K562 (cell line): ENCODE results near the gene NR1I3. TPM values are rescaled to one million over a fixed set of nuclear protein-coding genes. Genes with fewer than 3 reads are reported as not detected.

Experiments
- ATAC-seq: fragments of 200-7000 bp; cut with Tn5 transposase; 3 replicates; pipeline ENCODE4 v1.9.1; 2020; ENCODE audit warnings: moderate library complexity
- BruUV-seq: library from RNA; stranded (reverse); fragments of 400-500 nt; replicated peaks from 2 replicates; lab custom pipeline; 2021; lab: Mats Ljungman, UMichigan
- CTCF ChIA-PET: fragments of 300-600 bp; formaldehyde crosslinking; extraction: SDS; loops from one replicate; lab custom pipeline; 2021; ENCODE audit warnings: low intra/inter-chr PET ratio; lab: Yijun Ruan, JAX
- POLR2A ChIA-PET: fragments of 300-600, 350-650 bp; sonication (Branson Sonifier 250); formaldehyde crosslinking; extraction: SDS; loops from one replicate; lab custom pipeline; 2021; ENCODE audit warnings: antibody characterized with exemption, inconsistent platforms; lab: Yijun Ruan, JAX
- DNase-seq, 4 experiments: peaks; one replicate each; pipeline versions ENCODE4 v3.0.0 to v3.0.0-alpha.2; 2011 to 2018; ENCODE audit warnings: low spot score in 3 of 4, mixed read lengths in 3 of 4; ENCODE audit errors: extremely low read depth in 1 of 4
- FAIRE-seq: peaks from 2 replicates; lab custom pipeline; 2011; peaks lifted over from hg19 to GRCh38; lab: Jason Lieb, UNC
- H2AFZ ChIP-seq: 2 replicates; pipeline ENCODE4 v1.6.0; 2011; ENCODE audit warnings: low read depth, low read length, control low read depth, inconsistent platforms
- H3K27ac ChIP-seq: fragments of 200-600 bp; 3 replicates; pipeline ENCODE4 v1.8.0; 2011; ENCODE audit warnings: low read depth, mild to moderate bottlenecking, control low read depth, inconsistent platforms, low read length, moderate library complexity, mixed read lengths; ENCODE audit errors: extremely low read depth
- H3K27me3 ChIP-seq, 2 experiments: fragments of 300-600 bp in 1 of 2; 2 replicates in 1 of 2; 3 replicates in 1 of 2; pipeline versions ENCODE4 v1.6.0 to v1.8.0; 2011; ENCODE audit warnings: inconsistent platforms in 2 of 2, low read length in 2 of 2, mild to moderate bottlenecking in 1 of 2, mixed read lengths in 1 of 2, moderate library complexity in 1 of 2; ENCODE audit not compliant: control insufficient read depth in 2 of 2, insufficient read depth in 2 of 2
- H3K36me3 ChIP-seq: fragments of 300-600 bp; 3 replicates; pipeline ENCODE4 v1.8.0; 2011; ENCODE audit warnings: mild to moderate bottlenecking, low read length, inconsistent platforms; ENCODE audit not compliant: control insufficient read depth, insufficient read depth
- H3K4me1 ChIP-seq, 2 experiments: fragments of 200-600 bp in 1 of 2; replicated peaks in 1 of 2; 2 replicates in 1 of 2; 3 replicates in 1 of 2; pipeline versions ENCODE4 v1.5.1 to v1.8.0; 2011; ENCODE audit warnings: inconsistent platforms in 2 of 2, low read length in 2 of 2, mild to moderate bottlenecking in 1 of 2, mixed read lengths in 1 of 2, moderate library complexity in 1 of 2; ENCODE audit not compliant: control insufficient read depth in 2 of 2, insufficient read depth in 2 of 2
- H3K4me2 ChIP-seq: 2 replicates; pipeline ENCODE4 v1.6.1; 2011; ENCODE audit warnings: low read length, control low read depth, inconsistent platforms, mixed read lengths; ENCODE audit not compliant: insufficient read depth
- H3K4me3 ChIP-seq: fragments of 200-600 bp; sonication (generic), shearing (Covaris generic); 2 replicates; pipeline ENCODE4 v1.5.1; 2016; ENCODE audit warnings: control low read depth, inconsistent platforms
- H3K79me2 ChIP-seq: fragments of 200-600 bp; 3 replicates; pipeline ENCODE4 v1.8.0; 2011; ENCODE audit warnings: low read length, inconsistent platforms; ENCODE audit not compliant: control insufficient read depth, insufficient read depth
- H3K9ac ChIP-seq, 2 experiments: 2 replicates each; pipeline versions ENCODE4 v1.6.0 to v1.6.1; 2011; ENCODE audit warnings: low read depth in 2 of 2, low read length in 2 of 2, control low read depth in 1 of 2, inconsistent platforms in 1 of 2, mild to moderate bottlenecking in 1 of 2, mixed read lengths in 1 of 2; ENCODE audit not compliant: insufficient read depth in 1 of 2
- H3K9me1 ChIP-seq: one replicate; pipeline ENCODE4 v1.6.0; 2011; ENCODE audit warnings: inconsistent platforms, mild to moderate bottlenecking, low read length, moderate library complexity; ENCODE audit not compliant: control insufficient read depth, insufficient read depth
- H3K9me3 ChIP-seq: replicated peaks from 2 replicates; pipeline ENCODE4 v1.5.1; 2011; ENCODE audit warnings: low read depth, low read length, inconsistent platforms; ENCODE audit not compliant: control insufficient read depth, insufficient read depth
- H4K20me1 ChIP-seq: replicated peaks from 2 replicates; pipeline ENCODE4 v1.6.1; 2011; ENCODE audit warnings: low read length, inconsistent platforms, mixed read lengths; ENCODE audit not compliant: control insufficient read depth, insufficient read depth
- BHLHE40 ChIP-seq: IDR thresholded peaks from 2 replicates; pipeline ENCODE4 v1.6.1; 2011; ENCODE audit warnings: low read length, improper control_type of control experiment
- BRF1 ChIP-seq: IDR thresholded peaks from 3 replicates; pipeline ENCODE4 v1.6.1; 2011; ENCODE audit warnings: borderline replicate concordance, mild to moderate bottlenecking; ENCODE audit not compliant: insufficient read length; ENCODE audit errors: extremely low read depth
- CTBP1 ChIP-seq: fragments of 450-650 bp; IDR thresholded peaks from 2 replicates; pipeline ENCODE4 v1.6.1; 2016; ENCODE audit warnings: borderline replicate concordance
- FOXJ3 ChIP-seq: sonication (generic); formaldehyde crosslinking; IDR thresholded peaks from 2 replicates; pipeline ENCODE4 v1.4.0; 2020; ENCODE audit warnings: mild to moderate bottlenecking, missing genetic modification reagents
- GATAD2B ChIP-seq: fragments of 450-650 bp; IDR thresholded peaks from 2 replicates; pipeline ENCODE4 v1.6.1; 2017; ENCODE audit warnings: mild to moderate bottlenecking, borderline replicate concordance
- NR3C1 ChIP-seq: sonication (generic); formaldehyde crosslinking; IDR thresholded peaks from 2 replicates; pipeline ENCODE4 v1.8.1; 2022; ENCODE audit warnings: missing genetic modification reagents
- POLR2A ChIP-seq: fragments of 450-650 bp; conservative IDR thresholded peaks from 2 replicates; pipeline ENCODE4 v1.6.1; 2016
- RB1 ChIP-seq: fragments of 450-650 bp; IDR thresholded peaks from 2 replicates; pipeline ENCODE4 v1.6.1; 2017; ENCODE audit warnings: low read depth, mild to moderate bottlenecking
- ZC3H11A ChIP-seq: IDR thresholded peaks from 2 replicates; pipeline ENCODE4 v1.6.1; 2012; ENCODE audit warnings: low read depth, low read length, improper control_type of control experiment
- ZC3H8 ChIP-seq: fragments of 450-650 bp; IDR thresholded peaks from 2 replicates; pipeline ENCODE4 v1.6.1; 2017
- ZNF124 ChIP-seq: sonication (generic); formaldehyde crosslinking; IDR thresholded peaks from 2 replicates; pipeline ENCODE4 v1.8.1; 2022; ENCODE audit warnings: missing genetic modification reagents
- ZNF347 ChIP-seq: fragments of 450-650 bp; formaldehyde crosslinking; IDR thresholded peaks from 2 replicates; pipeline ENCODE4 v1.4.0; 2020; ENCODE audit warnings: low read depth, mild to moderate bottlenecking, moderate library complexity
- ZNF551 ChIP-seq: fragments of 250-450 bp; sonication (Bioruptor Pico); IDR thresholded peaks from 2 replicates; pipeline ENCODE4 v1.5.0; 2021; ENCODE audit warnings: mild to moderate bottlenecking, moderate library complexity
- WGBS: fragments of 100-300 bp; shearing (Covaris generic); methylation state at CpG from one replicate; pipeline ENCODE4 v1.1.6; 2016; ENCODE audit warnings: low coverage, mixed read lengths; ENCODE audit not compliant: insufficient coverage; ENCODE audit errors: missing lambda C conversion rate; 5-methylcytosine and 5-hydroxymethylcytosine counted together
- in situ Hi-C: fragments of 300-500 bp; cut with MboI; formaldehyde crosslinking; loops from 4 replicates; pipeline ENCODE4 v1.15.0; 2018; ENCODE audit warnings: inconsistent platforms, mixed read lengths
- intact Hi-C: fragments of 100-400 bp; cut with micrococcal nuclease; formaldehyde crosslinking; loops from 2 replicates; pipeline ENCODE4 v1.14.2; 2022
- polyA plus RNA-seq, 8 experiments: library from polyadenylated mRNA; depleted of rRNA in 4 of 8; stranded (reverse) in 5 of 8; unstranded in 3 of 8; fragments of >200 nt; fragmentation: Nextera tagmentation in 2 of 8; fragmentation: Illumina TruSeq in 1 of 8; extraction: Ambion mirVana in 2 of 8; extraction: Trizol in 1 of 8; gene quantifications; 2 replicates each; pipeline versions ENCODE4 v1.2.1 to v1.2.3, GENCODE V29; 2011 to 2014; ENCODE audit warnings: inconsistent platforms in 1 of 8, missing spikeins in 1 of 8
- total RNA-seq, 7 experiments: library from RNA; depleted of rRNA in 6 of 7; stranded (reverse); fragments of >200 nt in 6 of 7; fragmentation: Illumina TruSeq in 2 of 7; extraction: Trizol in 2 of 7; gene quantifications; 2 replicates each; pipeline versions ENCODE4 v1.2.1 to v1.2.3, GENCODE V29; 2011 to 2021; ENCODE audit warnings: low replicate concordance in 1 of 7
- TF ChIP-seq, protein P1 (sequence below): fragments of 250-450 bp; sonication (Bioruptor Pico); IDR thresholded peaks from 2 replicates; pipeline ENCODE4 v1.5.0; 2022; ENCODE audit warnings: mild to moderate bottlenecking
- TF ChIP-seq, protein P2 (sequence below): fragments of 450-650 bp; formaldehyde crosslinking; IDR thresholded peaks from 2 replicates; pipeline ENCODE4 v1.4.0; 2022; ENCODE audit warnings: missing genetic modification characterization

The NR1I3 gene
- total and polyA plus RNA-seq, 9 of the 15 experiments (the other 6 are each of a cell fraction or from before 2014, with no cell fraction given) = 0.11 TPM; not detected in 8

DNA sequence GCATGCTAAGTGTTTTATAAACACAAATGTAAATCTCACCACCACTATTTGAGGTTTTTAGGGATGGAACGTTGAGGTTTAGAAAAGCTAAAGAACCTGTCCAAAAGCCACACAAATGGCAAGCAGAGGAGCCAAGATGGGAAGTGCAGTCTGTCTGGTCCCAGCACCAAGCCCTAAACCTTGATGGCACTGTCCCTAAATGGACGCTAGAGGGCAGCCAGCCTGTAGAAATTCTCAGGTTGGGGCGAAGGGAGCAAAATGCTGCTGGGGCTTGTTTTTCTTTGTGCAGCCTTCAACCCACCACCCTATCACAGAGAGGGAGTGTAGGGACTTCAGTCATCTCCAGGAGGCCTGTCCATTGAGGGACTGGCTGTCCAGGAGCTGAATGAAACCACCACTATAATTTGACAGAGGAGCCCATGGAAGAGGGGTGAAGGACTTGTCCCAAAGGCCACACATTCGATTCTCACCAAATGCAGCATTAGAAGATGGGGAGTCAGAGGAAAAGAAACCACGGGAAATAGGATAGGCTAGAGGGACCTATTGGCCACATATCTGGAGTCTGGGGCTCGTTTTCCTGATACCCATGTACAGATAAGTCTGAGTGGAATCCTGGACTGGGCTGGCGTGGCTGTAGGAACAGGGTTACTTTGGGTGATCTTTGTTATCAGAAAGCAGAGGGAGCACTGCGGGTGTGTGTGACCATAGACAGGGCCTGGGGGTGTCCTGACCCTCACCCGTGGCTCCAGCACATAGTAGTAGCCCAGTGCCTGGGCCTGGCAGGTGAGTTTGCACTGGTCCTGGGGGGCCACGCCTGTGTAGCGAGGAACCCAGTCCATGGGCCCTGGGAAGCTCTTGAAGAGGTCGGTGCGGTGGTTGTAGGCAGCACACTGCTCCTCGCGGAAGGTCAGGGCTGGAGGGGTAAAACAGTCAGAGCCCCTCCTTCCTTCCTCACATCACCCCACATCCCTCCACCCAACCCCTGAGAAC is 45.2 kb downstream of the NR1I3 start (continued):
- TF ChIP-seq BHLHE40 (no peak), RB1 (0 out of 2 replicates have a peak, but pooled peaks have one; percentile 36), ZC3H11A (0 out of 2 replicates have a peak, but pooled peaks have one; percentile 30)

DNA sequence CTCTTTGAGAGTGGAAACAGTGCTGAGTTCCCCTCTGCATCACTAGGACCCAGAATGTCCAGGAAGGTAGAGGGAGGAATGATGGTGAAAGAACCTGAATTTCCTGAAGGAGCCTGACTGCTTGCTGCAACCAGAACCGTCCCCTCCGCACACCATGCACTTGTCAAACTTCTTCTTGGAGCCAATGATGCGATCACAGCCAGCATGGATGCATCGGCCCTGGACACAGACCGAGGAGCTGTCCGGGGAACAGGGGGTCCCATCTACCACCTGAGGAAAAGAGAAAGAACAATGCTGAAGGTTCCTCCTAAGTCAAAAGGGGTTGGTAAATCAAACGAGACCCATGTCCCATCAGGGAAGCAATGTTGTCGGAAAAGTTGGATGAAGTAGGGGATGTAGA is 46.0 kb downstream of the NR1I3 start:
- Histone ChIP-seq H2AFZ (peak overlapping the region; percentile 94; the same call in 1 of the 2 replicates), H3K9me1 (no peaks in the 10 kb centered on the region), H3K79me2 (no peaks in the 10 kb centered on the region), H3K9me3 (no peaks in the 10 kb centered on the region), H4K20me1 (no peaks in the 10 kb centered on the region), H3K9ac (peak overlapping the region in 1 of 2 experiments; percentile 43; a peak in 1 of 4 replicates), H3K27me3 (no peaks in the 10 kb centered on the region), H3K4me2 (no peak overlapping the region), H3K4me1 (peaks cover 18 to 28% of the 10 kb centered on the region in 2 experiments), H3K4me3 (no peak overlapping the region), H3K36me3 (no peaks in the 10 kb centered on the region), H3K27ac (no peak overlapping the region)
- FAIRE-seq = no peak
- intact Hi-C loops = loop anchor here (1.0 to 2.0 kb wide), 3 partner anchors 17 to 183 kb away; no protein-coding TSS in a partner anchor
- ChIA-PET CTCF (interaction anchor here (0.9 to 2.4 kb wide), 3 partner anchors 29 to 176 kb away, joined by 3 to 9 read pairs (median 5); partner anchors contain the start of gene CFAP126), POLR2A (interaction anchor here (0.7 to 1.8 kb wide), 4 partner anchors 10 to 783 kb away, joined by 3 to 8 read pairs (median 6); partner anchors contain the start of genes B4GALT3 and NDUFS2)
- no TSS peak for BruUV-seq
- DNase-seq = no peak
- 22% methylated on average over 8 of the region's 8 CpGs for WGBS
- no peak for ATAC-seq
- in situ Hi-C loops = no loop called here
- TF ChIP-seq, protein P1, sequence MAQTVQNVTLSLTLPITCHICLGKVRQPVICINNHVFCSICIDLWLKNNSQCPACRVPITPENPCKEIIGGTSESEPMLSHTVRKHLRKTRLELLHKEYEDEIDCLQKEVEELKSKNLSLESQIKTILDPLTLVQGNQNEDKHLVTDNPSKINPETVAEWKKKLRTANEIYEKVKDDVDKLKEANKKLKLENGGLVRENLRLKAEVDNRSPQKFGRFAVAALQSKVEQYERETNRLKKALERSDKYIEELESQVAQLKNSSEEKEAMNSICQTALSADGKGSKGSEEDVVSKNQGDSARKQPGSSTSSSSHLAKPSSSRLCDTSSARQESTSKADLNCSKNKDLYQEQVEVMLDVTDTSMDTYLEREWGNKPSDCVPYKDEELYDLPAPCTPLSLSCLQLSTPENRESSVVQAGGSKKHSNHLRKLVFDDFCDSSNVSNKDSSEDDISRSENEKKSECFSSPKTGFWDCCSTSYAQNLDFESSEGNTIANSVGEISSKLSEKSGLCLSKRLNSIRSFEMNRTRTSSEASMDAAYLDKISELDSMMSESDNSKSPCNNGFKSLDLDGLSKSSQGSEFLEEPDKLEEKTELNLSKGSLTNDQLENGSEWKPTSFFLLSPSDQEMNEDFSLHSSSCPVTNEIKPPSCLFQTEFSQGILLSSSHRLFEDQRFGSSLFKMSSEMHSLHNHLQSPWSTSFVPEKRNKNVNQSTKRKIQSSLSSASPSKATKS (CRISPR knock-in tag) = no peak
- TF ChIP-seq ZNF551 (CRISPR knock-in tag) = no peak
- TF ChIP-seq ZNF124 = no peak
- no peak for TF ChIP-seq NR3C1
- no peak for TF ChIP-seq GATAD2B
- TF ChIP-seq, protein P2, sequence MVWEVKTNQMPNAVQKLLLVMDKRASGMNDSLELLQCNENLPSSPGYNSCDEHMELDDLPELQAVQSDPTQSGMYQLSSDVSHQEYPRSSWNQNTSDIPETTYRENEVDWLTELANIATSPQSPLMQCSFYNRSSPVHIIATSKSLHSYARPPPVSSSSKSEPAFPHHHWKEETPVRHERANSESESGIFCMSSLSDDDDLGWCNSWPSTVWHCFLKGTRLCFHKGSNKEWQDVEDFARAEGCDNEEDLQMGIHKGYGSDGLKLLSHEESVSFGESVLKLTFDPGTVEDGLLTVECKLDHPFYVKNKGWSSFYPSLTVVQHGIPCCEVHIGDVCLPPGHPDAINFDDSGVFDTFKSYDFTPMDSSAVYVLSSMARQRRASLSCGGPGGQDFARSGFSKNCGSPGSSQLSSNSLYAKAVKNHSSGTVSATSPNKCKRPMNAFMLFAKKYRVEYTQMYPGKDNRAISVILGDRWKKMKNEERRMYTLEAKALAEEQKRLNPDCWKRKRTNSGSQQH (CRISPR knock-in tag) = no peak
- no peak for TF ChIP-seq BRF1
- no peak for TF ChIP-seq POLR2A
- no peak for TF ChIP-seq FOXJ3 (CRISPR knock-in tag)
- TF ChIP-seq ZC3H8 = no peak
- TF ChIP-seq ZNF347 (CRISPR knock-in tag) = no peak
- no peak for TF ChIP-seq CTBP1
